Karpas-422 (cell line): ENCODE results near the gene NKG7. TPM values are rescaled to one million over a fixed set of nuclear protein-coding genes. Genes with fewer than 3 reads are reported as not detected.
A peak's percentile ranks its signal among the peaks of the same experiment; 100 is the strongest.
"Not testable (repeated sequence)": the region's sequence is repeated elsewhere in the genome, so short reads cannot be mapped to it uniquely, and the experiment has no call there.

ENCODE experiments used
- DNase-seq: peaks from one replicate; pipeline ENCODE4 v3.0.0-alpha.2; 2015
- H2AFZ ChIP-seq: fragments of 200-600 bp; sonication (generic); 2 replicates; pipeline ENCODE4 v1.6.1; 2014; ENCODE audit warnings: antibody characterized with exemption, low read length, mixed read lengths
- H3K27ac ChIP-seq: fragments of 200-600 bp; sonication (generic); 2 replicates; pipeline ENCODE4 v1.5.1; 2014; ENCODE audit warnings: mild to moderate bottlenecking, low read length, moderate library complexity
- H3K27me3 ChIP-seq: fragments of 200-600 bp; sonication (generic); 2 replicates; pipeline ENCODE4 v1.6.1; 2014; ENCODE audit warnings: low read length, mixed read lengths
- H3K36me3 ChIP-seq: fragments of 200-600 bp; sonication (generic); 2 replicates; pipeline ENCODE4 v1.6.1; 2014; ENCODE audit warnings: low read length, mixed read lengths; ENCODE audit not compliant: insufficient read depth
- H3K4me1 ChIP-seq: fragments of 200-600 bp; sonication (generic); 2 replicates; pipeline ENCODE4 v1.6.1; 2014; ENCODE audit warnings: mild to moderate bottlenecking, low read length, mixed read lengths
- H3K4me2 ChIP-seq: fragments of 200-600 bp; sonication (generic); 2 replicates; pipeline ENCODE4 v1.6.1; 2014; ENCODE audit warnings: low read length, low read depth, mild to moderate bottlenecking; ENCODE audit not compliant: poor library complexity, severe bottlenecking
- H3K4me3 ChIP-seq: fragments of 200-600 bp; sonication (generic); 2 replicates; pipeline ENCODE4 v1.5.1; 2014; ENCODE audit warnings: mild to moderate bottlenecking, antibody characterized with exemption, low read length, mixed read lengths
- H3K79me2 ChIP-seq: fragments of 200-600 bp; sonication (generic); 2 replicates; pipeline ENCODE4 v1.6.1; 2014; ENCODE audit warnings: mild to moderate bottlenecking, low read length, mixed read lengths
- H3K9ac ChIP-seq: fragments of 200-600 bp; sonication (generic); 2 replicates; pipeline ENCODE4 v1.6.0; 2014; ENCODE audit warnings: low read length
- H3K9me2 ChIP-seq: fragments of 200-600 bp; sonication (generic), shearing (Covaris generic); replicated peaks from 2 replicates; pipeline ENCODE4 v1.6.0; 2014; ENCODE audit warnings: mild to moderate bottlenecking, low read length, moderate library complexity; ENCODE audit not compliant: insufficient read depth
- H3K9me3 ChIP-seq: fragments of 300-700, 200-600 bp; sonication (generic); 2 replicates; pipeline ENCODE4 v1.6.1; 2014; ENCODE audit warnings: low read length, mixed read lengths
- H4K20me1 ChIP-seq: fragments of 200-600 bp; sonication (generic); 2 replicates; pipeline ENCODE4 v1.6.1; 2014; ENCODE audit warnings: mild to moderate bottlenecking, antibody characterized with exemption, low read length, low read depth; ENCODE audit not compliant: insufficient read depth
- total RNA-seq: library from RNA; depleted of rRNA; stranded (reverse); fragments of >200 nt; shearing (Covaris generic); gene quantifications from 2 replicates; pipeline ENCODE4 v1.2.3, GENCODE V29; 2014; ENCODE audit warnings: low replicate concordance

Gene NKG7
- total RNA-seq, 1 experiment from 2014 or later: not detected

DNA sequence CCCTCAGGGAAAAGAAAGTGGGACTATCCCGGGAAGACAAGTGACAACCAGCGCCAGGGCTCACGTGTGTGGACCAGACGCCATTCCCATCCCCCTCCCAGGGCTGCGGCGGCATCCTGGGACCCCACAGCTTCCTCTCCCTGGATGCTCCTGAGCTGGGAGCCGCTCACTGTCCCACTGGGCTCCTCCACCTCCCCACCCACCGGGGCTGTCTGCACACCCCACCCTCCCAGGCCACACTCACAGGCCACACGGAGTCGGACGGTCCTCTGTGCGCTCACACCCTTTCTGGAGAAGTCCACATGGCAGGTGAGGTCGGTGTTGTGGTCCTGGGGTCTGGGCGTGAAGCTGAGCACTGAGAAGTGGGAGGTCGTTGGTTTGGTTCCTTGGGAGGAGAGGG is 44.0 kb upstream of the NKG7 start:
- not testable (repeated sequence) for H4K20me1 ChIP-seq, H3K9me3 ChIP-seq, H3K27me3 ChIP-seq, H3K9me2 ChIP-seq, DNase-seq, H2AFZ ChIP-seq
- H3K27ac ChIP-seq: peak overlapping the region; percentile 96
- peaks cover 43% of the 10 kb centered on the region for H3K36me3 ChIP-seq
- peaks cover 28% of the 10 kb centered on the region for H3K79me2 ChIP-seq
- peaks cover 85% of the 10 kb centered on the region for H3K4me1 ChIP-seq
- peak overlapping the region; percentile 80 for H3K4me3 ChIP-seq
- peak overlapping the region; percentile 85 for H3K4me2 ChIP-seq
- H3K9ac ChIP-seq: peak overlapping the region; percentile 97

- Histone ChIP-seq H3K4me1 (peaks cover 83% of the 10 kb centered on the region), H3K9ac (peak overlapping the region; percentile 97), H3K9me3 (no peaks in the 10 kb centered on the region), H3K4me2 (peak overlapping the region; percentile 85), H3K4me3 (peak overlapping the region; percentile 80; the same call in 1 of the 2 replicates), H3K27ac (peak overlapping the region; percentile 96), H3K36me3 (peaks cover 49% of the 10 kb centered on the region), H3K27me3 (no peaks in the 10 kb centered on the region), H4K20me1 (peaks cover 5% of the 10 kb centered on the region; the same call in 1 of the 2 replicates), H3K79me2 (peaks cover 28% of the 10 kb centered on the region), H3K9me2 (no peaks in the 10 kb centered on the region), H2AFZ (no peak overlapping the region)
- no peak for DNase-seq
These were observed 42.7 kb upstream of the NKG7 start for GRCh38 chr19:51415187-51415586.

DNA sequence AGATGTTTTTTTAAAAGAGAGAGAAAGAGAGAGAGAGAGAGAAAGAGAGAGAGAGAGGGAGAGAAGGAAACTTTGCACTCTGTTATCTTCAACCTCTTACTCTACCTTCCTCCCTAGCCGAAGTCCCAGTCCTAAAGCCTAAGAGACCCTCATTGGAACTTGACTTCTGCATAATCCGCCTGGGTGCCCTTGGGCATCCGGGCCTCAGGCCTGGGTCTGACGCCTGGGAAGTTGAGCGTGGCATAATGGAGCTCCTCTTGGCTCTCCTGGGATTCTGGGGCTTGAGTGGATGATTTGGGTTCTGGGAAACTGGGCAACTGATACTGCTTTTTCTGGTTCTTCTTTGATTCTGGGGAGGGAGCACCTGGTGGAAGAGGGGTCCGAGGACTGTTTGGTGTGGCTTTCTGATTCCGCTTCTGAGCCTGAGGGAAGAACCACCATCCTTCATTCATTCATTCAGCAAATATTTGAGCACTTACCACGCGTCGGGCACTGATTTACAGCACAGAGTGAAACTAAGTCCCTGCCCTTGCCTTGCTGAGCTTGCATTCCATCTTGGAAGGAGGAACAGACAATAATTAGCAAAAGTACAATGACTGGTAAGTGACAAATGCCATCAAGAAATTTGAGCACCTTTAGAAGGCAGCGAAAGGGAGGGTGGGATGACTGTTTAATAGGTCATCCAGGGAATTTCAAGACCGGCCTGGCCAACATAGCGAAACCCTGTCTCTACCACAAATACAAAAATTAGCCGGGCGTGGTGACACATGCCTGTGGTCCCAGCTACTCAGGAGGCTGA is 38.7 kb upstream of the NKG7 start:
- Histone ChIP-seq H2AFZ (no peak overlapping the region), H3K79me2 (peaks cover 16% of the 10 kb centered on the region), H4K20me1 (peaks cover 5% of the 10 kb centered on the region; the same call in 1 of the 2 replicates), H3K4me2 (no peak overlapping the region), H3K9me3 (peaks cover 3% of the 10 kb centered on the region; the same call in 1 of the 2 replicates), H3K4me3 (no peak overlapping the region), H3K4me1 (peaks cover 88% of the 10 kb centered on the region), H3K27me3 (no peaks in the 10 kb centered on the region), H3K9ac (no peak overlapping the region), H3K36me3 (peaks cover 40% of the 10 kb centered on the region), H3K27ac (peak overlapping the region; percentile 96), H3K9me2 (no peaks in the 10 kb centered on the region)
- peak; percentile 70 for DNase-seq

DNA sequence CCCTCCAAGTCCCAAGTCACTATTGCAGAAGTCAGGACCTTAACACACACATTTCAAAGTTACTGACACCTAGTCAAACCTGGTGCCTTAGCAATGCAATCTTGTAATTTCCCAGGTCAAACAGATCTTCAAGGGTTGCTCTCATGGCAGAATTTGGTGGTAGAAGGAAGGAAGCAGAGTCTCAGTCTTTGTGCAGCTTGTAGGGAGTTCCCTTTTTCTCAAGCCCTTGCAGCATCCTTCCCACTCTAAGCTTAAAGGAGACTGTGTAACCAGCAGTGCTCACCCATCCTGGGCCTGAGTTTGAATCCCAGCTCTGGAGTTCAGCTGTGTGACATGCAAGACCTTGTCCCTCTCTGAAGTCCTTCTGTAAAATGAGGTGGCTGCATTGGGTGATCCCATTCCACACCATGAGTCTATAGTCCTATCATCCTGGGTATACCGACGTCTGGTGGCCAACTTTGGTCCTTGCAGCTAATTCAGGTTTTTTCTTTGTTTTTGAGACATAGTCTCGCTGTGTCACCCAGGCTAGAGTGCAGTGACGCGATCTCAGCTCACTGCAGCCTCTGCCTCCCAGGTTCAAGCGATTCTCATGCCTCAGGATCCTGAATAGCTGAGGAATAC is 35.2 kb upstream of the NKG7 start:
- Histone ChIP-seq H2AFZ (no peak overlapping the region), H3K4me1 (peaks cover 54% of the 10 kb centered on the region), H3K9me2 (no peaks in the 10 kb centered on the region), H3K4me3 (peak overlapping the region; percentile 35; the same call in 1 of the 2 replicates), H3K9ac (peak overlapping the region; percentile 62), H3K36me3 (peaks cover 24% of the 10 kb centered on the region), H3K27ac (peak overlapping the region; percentile 96), H3K79me2 (no peaks in the 10 kb centered on the region), H3K9me3 (peaks cover 16% of the 10 kb centered on the region; the same call in 1 of the 2 replicates), H4K20me1 (no peaks in the 10 kb centered on the region), H3K4me2 (peak overlapping the region; percentile 74), H3K27me3 (no peaks in the 10 kb centered on the region)
- DNase-seq: peak; percentile 97

- no peaks in the 10 kb centered on the region for H4K20me1 ChIP-seq
- H3K9ac ChIP-seq: no peak overlapping the region
- DNase-seq: no peak
- H3K27ac ChIP-seq: no peak overlapping the region
- peaks cover 20% of the 10 kb centered on the region for H3K36me3 ChIP-seq
- peaks cover 21% of the 10 kb centered on the region for H3K4me1 ChIP-seq
- peaks cover 27% of the 10 kb centered on the region for H3K9me3 ChIP-seq
- H3K79me2 ChIP-seq: 0 out of 2 replicates have a peak, but pooled peaks cover 2% of the 10 kb centered on the region
- no peak overlapping the region for H3K4me2 ChIP-seq
- no peak overlapping the region for H2AFZ ChIP-seq
- no peaks in the 10 kb centered on the region for H3K27me3 ChIP-seq
- H3K9me2 ChIP-seq: no peaks in the 10 kb centered on the region
- no peak overlapping the region for H3K4me3 ChIP-seq
These were observed 29.7 kb upstream of the NKG7 start for GRCh38 chr19:51402117-51402516.

DNA sequence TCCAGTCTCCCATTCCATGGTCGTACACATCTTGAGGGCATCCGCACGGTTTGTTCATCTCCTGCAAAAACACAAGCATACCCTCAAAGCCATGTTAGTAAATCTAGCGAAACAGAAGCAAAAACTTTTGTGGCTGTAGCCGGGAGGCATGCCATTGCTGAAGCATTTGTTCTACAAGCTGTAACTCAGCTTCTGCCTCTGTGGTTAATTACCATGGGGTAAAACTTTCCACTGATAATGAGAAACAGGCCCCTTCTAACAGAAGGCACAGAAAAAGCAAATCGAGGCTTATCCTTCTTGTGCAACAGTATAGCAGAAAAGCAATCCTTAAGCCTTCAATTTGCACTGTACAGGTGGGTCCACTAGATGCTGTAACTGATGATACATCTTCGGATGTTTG is 27.5 kb upstream of the NKG7 start:
- peaks cover 18% of the 10 kb centered on the region for H3K9me3 ChIP-seq
- not testable (repeated sequence) for H2AFZ ChIP-seq, H3K79me2 ChIP-seq, H3K4me3 ChIP-seq, DNase-seq, H3K9ac ChIP-seq, H3K36me3 ChIP-seq, H3K9me2 ChIP-seq, H4K20me1 ChIP-seq, H3K27me3 ChIP-seq, H3K27ac ChIP-seq, H3K4me2 ChIP-seq
- peaks cover 33% of the 10 kb centered on the region for H3K4me1 ChIP-seq

- Histone ChIP-seq H3K27me3 (no peaks in the 10 kb centered on the region), H4K20me1 (no peaks in the 10 kb centered on the region), H3K79me2 (0 out of 2 replicates have a peak, but pooled peaks cover 7% of the 10 kb centered on the region), H3K4me3 (no peak overlapping the region), H3K9me3 (peaks cover 18% of the 10 kb centered on the region), H3K9me2 (no peaks in the 10 kb centered on the region), H3K27ac (no peak overlapping the region), H3K9ac (no peak overlapping the region), H3K36me3 (peaks cover 9% of the 10 kb centered on the region; the same call in 1 of the 2 replicates), H2AFZ (no peak overlapping the region), H3K4me2 (no peak overlapping the region), H3K4me1 (peaks cover 38% of the 10 kb centered on the region)
- DNase-seq: no peak
These were observed 26.8 kb upstream of the NKG7 start for GRCh38 chr19:51399231-51399630.

- Histone ChIP-seq H3K79me2 (0 out of 2 replicates have a peak, but pooled peaks cover 7% of the 10 kb centered on the region), H3K4me3 (no peak overlapping the region), H3K9ac (peak overlapping the region; percentile 30), H3K9me2 (no peaks in the 10 kb centered on the region), H2AFZ (no peak overlapping the region), H3K36me3 (peaks cover 4% of the 10 kb centered on the region; the same call in 1 of the 2 replicates), H4K20me1 (no peaks in the 10 kb centered on the region), H3K27me3 (no peaks in the 10 kb centered on the region), H3K4me1 (peaks cover 43% of the 10 kb centered on the region), H3K4me2 (peak overlapping the region; percentile 43), H3K27ac (peak overlapping the region; percentile 51), H3K9me3 (peaks cover 15% of the 10 kb centered on the region)
- peak; percentile 92 for DNase-seq
These were observed 25.7 kb upstream of the NKG7 start for GRCh38 chr19:51398096-51398704.
